Cardiac atrium fibroblast (primary cell): ENCODE results near the gene MED8. TPM values are rescaled to one million over a fixed set of nuclear protein-coding genes. Genes with fewer than 3 reads are reported as not detected.

Experiments used
- total RNA-seq: library from RNA; depleted of rRNA; stranded (reverse); fragments of >200 nt; gene quantifications from 2 replicates; pipeline ENCODE4 v1.2.3, GENCODE V29; 2015

The MED8 gene, protein sequence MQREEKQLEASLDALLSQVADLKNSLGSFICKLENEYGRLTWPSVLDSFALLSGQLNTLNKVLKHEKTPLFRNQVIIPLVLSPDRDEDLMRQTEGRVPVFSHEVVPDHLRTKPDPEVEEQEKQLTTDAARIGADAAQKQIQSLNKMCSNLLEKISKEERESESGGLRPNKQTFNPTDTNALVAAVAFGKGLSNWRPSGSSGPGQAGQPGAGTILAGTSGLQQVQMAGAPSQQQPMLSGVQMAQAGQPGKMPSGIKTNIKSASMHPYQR
- 50.2 and 53.5 TPM in 2 replicates for total RNA-seq

DNA sequence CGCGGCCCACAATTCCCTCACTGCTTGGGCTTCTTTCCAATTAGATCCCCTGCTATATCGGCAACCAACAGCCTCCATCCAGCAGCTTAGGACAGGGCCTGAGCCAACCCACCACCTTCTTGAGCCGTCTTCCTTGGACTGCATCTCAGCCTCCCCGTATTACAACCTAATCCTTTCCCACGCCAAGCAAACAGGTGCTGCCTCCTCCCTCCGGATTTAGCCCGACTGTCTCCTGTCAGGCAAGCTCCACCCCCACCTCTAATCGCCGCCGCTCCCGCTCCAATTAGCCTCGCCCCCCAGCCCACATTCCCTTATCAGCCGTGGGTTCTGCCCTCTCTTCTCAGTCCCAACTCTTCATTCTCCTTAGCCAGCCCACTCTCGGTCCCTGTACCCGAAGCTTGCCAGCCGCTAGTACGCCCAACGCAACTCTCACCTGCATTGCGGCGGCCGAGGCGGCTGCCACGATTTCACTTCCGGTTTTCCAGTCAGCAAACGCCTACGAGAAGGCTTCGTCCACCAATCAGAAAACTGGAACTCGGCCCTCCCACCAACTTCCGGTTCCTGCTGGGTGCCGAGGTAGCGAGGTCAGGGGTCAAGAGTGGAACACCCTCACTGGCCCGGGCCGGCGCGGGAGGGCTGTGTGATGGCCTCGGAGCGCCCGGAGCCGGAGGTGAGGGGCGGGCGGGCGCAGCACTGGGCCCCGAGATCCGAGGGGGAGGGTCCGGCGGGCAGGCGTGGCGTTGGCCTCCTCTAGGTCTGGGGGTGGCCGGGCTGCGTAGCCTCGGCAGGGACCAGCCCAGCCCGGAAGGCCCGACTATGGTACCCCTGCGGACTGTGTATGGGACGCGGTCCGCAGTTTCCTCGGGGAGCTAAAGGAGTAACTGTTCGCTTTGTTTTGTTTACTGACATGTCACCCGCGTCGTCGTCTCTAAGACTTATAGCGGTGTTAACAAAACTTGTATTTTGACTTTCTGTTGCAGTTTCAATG, at the start of gene MED8, which contains the start of gene SZT2:
MED8 (minus strand) TSS at position 475 of the 988 bp plus-strand sequence; CDS start at position 439, 36 bp downstream.
SZT2 (plus strand) TSS at position 574 of the 988 bp plus-strand sequence; CDS start at position 644, 70 bp downstream.

DNA sequence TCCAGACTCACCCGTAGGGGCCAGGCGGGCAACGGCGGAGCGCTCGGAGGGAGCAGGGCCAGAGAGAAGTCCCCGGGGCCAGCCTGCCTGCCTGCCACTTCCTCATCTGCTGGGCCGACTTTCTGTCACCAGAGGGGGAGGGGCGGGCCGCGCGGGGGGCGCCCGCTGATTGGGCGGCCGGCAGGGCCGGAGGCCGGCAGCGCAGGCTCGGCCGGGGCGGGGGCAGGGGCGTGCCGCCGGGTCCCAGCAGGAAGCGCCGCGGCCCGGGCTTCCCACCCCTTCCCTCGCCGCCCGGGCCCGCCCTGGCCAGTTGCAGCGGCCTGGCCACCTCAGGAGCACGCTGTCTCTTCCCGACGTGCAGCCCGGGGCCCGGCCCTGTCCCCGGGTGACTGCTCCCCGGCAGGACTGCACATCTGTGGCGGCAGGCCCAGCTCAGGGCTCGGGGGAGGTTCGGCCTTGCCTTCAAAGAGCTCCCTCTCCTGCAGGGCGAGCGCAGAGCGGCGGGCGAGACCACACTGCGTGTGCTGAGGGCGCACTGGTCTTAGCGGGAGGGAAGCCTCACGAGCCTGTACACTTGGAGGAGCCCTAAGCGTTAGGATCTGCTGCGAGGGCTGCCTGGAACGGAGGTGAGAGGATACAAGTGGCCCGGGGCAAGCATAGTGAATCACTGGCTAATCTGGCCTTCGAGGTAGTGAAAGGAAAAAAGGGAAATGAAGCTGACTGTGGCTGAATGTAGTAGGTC, 21.5 kb downstream of the MED8 start, which contains the start of gene ELOVL1:
ELOVL1 (minus strand) TSS at position 108 of the 742 bp plus-strand sequence. CDS start 2,402 bp downstream, outside the sequence.

DNA sequence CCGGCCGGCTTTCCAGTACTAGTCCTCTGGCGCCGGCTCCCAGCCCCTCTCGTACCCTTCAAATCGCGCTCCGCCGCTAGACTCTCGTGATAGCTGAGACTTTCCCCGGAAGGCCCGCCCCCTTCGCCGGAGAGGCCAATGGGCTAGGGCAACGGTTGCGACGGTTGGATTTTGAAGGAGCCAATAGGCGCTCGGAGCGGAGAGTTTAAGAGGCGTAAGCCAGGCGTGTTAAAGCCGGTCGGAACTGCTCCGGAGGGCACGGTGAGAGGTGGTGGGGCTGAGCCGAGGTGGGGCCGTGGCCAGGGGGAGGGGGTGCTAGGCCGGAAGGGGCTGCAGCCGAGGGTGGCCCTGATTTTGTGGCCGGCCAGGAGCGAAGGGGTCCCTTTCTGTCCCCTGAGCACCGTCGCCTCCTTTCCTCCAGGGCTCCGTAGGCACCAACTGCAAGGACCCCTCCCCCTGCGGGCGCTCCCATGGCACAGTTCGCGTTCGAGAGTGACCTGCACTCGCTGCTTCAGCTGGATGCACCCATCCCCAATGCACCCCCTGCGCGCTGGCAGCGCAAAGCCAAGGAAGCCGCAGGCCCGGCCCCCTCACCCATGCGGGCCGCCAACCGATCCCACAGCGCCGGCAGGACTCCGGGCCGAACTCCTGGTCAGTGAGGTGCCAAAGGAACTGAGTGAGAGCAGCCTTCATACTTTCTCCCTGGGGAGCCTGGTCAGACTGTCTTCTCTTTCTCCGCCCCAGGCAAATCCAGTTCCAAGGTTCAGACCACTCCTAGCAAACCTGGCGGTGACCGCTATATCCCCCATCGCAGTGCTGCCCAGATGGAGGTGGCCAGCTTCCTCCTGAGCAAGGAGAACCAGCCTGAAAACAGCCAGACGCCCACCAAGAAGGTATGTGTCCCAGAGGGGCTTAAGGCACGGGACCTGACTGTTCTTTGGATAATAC, 30.6 kb downstream of the MED8 start, which contains the start of gene CDC20:
CDC20 (plus strand) TSS at position 236 of the 948 bp plus-strand sequence; CDS start at position 471, 235 bp downstream.

DNA sequence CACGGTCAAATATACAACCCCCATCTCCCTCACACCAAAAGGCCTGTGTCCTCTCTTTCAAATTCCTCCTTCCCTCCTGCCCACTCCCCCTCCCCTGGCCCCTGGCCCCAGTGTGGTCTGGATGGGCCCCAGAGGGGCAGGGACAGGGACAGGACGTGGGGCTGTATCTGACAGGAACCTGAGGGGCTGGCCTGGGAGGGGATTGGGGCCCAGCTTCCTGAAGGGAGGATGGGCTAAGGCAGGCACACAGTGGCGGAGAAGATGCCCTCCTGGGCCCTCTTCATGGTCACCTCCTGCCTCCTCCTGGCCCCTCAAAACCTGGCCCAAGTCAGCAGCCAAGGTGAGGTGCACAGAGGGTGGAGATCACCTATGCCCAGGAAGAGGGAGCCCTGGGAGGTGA, 52.0 kb downstream of the MED8 start, which contains the start of gene MPL:
MPL (plus strand) TSS at position 231 of the 400 bp plus-strand sequence; CDS start at position 262, 31 bp downstream.

Other genes with a start within 250 kb of the MED8 start
- 92.8 and 95.1 TPM in 2 replicates for gene EBNA1BP2, start 217.5 kb downstream of the MED8 start, total RNA-seq
- under 0.01 and 1.4 TPM in 2 replicates for gene CFAP57, start 217.5 kb downstream of the MED8 start, total RNA-seq
- gene TMEM125, start 119.8 kb downstream of the MED8 start, total RNA-seq: not detected in 2 replicates
- gene C1orf210, start 104.2 kb downstream of the MED8 start, total RNA-seq: not detected in 2 replicates
- gene TIE1, start 88.8 kb downstream of the MED8 start, total RNA-seq: 3.8 and 11.7 TPM in 2 replicates
- gene MPL, start 52.0 kb downstream of the MED8 start, total RNA-seq: not detected in 2 replicates
- 27.6 and 33.9 TPM in 2 replicates for gene CDC20, start 30.8 kb downstream of the MED8 start, total RNA-seq
- 69.7 and 105 TPM in 2 replicates for gene ELOVL1, start 21.8 kb downstream of the MED8 start, total RNA-seq
- gene SZT2, start 99 bp upstream of the MED8 start, total RNA-seq: 12.5 and 16.2 TPM in 2 replicates
- 38.2 and 54.9 TPM in 2 replicates for gene HYI, start 64.1 kb upstream of the MED8 start, total RNA-seq
- 48.9 and 58.5 TPM in 2 replicates for gene PTPRF, start 141.1 kb upstream of the MED8 start, total RNA-seq